Measurements from ENCODE around the gene STK17B. TPM values are rescaled to one million over a fixed set of nuclear protein-coding genes. Genes with fewer than 3 reads are reported as not detected.

Gene STK17B
- total and polyA plus RNA-seq, 10 of the 15 experiments (the other 5 are each of a cell fraction or from before 2014, with no cell fraction given), result 21.2 to 108 (median 53.7) TPM

DNA sequence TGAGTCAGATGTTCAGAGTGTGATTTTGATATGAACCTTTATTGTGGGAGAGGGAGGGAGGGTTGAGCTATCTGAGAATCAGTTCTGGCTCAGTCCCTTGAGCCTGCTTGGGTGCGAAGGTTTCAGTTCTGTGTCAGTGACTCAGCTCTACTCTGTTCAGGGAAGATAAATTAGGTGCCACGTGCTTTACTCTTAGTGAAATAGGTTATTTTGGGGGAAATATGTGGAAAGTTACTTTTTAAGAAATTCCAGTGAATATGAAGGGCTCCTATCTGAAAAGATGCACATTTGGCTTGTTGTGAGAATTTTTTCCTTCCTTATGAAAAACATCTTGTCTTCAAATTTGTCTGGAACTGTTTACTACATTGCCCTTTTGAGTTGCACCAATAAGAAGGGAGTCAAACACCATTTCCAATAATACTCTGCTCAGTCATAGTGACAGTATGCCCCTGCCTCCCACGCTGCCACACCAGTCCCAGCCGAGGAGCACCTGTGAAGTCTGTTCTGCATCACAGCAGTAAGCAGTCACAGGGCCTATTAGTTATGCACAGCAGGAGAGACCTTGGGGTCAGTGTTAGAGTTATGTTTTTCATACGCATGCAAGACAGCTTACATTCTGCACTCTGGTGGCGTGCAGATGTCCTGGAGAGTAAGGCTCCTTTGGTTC, 69.9 kb downstream of the STK17B start:
- peak; percentile 80 for DNase-seq (ENCODE audit: low read depth, low spot score)
- ChIA-PET RAD21 (ENCODE audit: unreplicated experiment) (interaction anchor here (0.6 to 7.7 kb wide), 33 partner anchors 8 to 450 kb away, joined by 3 to 126 read pairs (median 4); partner anchors contain the start of genes DNAH7 and STK17B), CTCF (interaction anchor here (0.8 to 3.7 kb wide), 17 partner anchors 11 to 435 kb away, joined by 3 to 52 read pairs (median 4); partner anchors contain the start of gene DNAH7), POLR2A (interaction anchor here (0.8 to 2.3 kb wide), 14 partner anchors 23 to 313 kb away, joined by 3 to 9 read pairs (median 4); no protein-coding TSS in a partner anchor), SMC1A (ENCODE audit: uncharacterized antibody, unreplicated experiment) (interaction anchor here (0.8 to 9.2 kb wide), 35 partner anchors 9 to 453 kb away, joined by 3 to 147 read pairs (median 5); partner anchors contain the start of gene STK17B)
- WGBS (ENCODE audit: insufficient coverage, insufficient replicate concordance, low lambda C conversion rate, missing lambda C conversion rate), result 2% methylated on average over 6 of the region's 6 CpGs
- no peaks in the 10 kb centered on the region for H4K20me1 ChIP-seq (ENCODE audit: control insufficient read depth, insufficient read depth)
- intact Hi-C loops (cut with micrococcal nuclease; ENCODE audit: unreplicated experiment) (no loop called here), in situ Hi-C loops (cut with MboI) (no loop called here)
- no peaks in the 10 kb centered on the region for H3K27me3 ChIP-seq (replicated peaks in 1 of 2; ENCODE audit: control insufficient read depth in 2 of 2, insufficient read depth in 2 of 2, low read length in 1 of 2)
- H3K9ac ChIP-seq (ENCODE audit: control insufficient read depth, insufficient read depth, low read length), result no peak overlapping the region
- peak; percentile 96 for ATAC-seq
- no peaks in the 10 kb centered on the region for H3K36me3 ChIP-seq (ENCODE audit: control insufficient read depth in 2 of 2, insufficient read depth in 2 of 2, low read length in 1 of 2)
- H2AFZ ChIP-seq (ENCODE audit: control insufficient read depth, low read depth, low read length), result peak overlapping the region; percentile 50
- H3K9me3 ChIP-seq (replicated peaks; ENCODE audit: control insufficient read depth, insufficient read depth, low read length), result no peaks in the 10 kb centered on the region; the same call in 2 of the 3 replicates
- no peaks in the 10 kb centered on the region for H3K79me2 ChIP-seq (ENCODE audit: control insufficient read depth, insufficient read depth, low read length)
- H3K27ac ChIP-seq (ENCODE audit: control insufficient read depth, insufficient read depth), result peak overlapping the region; percentile 34
- H3K4me2 ChIP-seq (ENCODE audit: control insufficient read depth, insufficient read depth), result peak overlapping the region; percentile 69
- BruUV-seq (replicated peaks), result no TSS peak
- no peak overlapping the region for H3K4me3 ChIP-seq
- FAIRE-seq, result peak; percentile 81
- H3K4me1 ChIP-seq (ENCODE audit: control insufficient read depth, insufficient read depth, low read length), result peaks cover 24% of the 10 kb centered on the region
- TF ChIP-seq RUNX3 (IDR thresholded peaks at IDR 0.05; ENCODE audit: low read length), result peak; percentile 47
- TF ChIP-seq CREB1 (IDR thresholded peaks at IDR 0.05; ENCODE audit: low read depth), result peak; percentile 62
- TF ChIP-seq POLR2A (IDR thresholded peaks at IDR 0.05; ENCODE audit: low read depth, low read length), result 0 out of 2 replicates have a peak, but pooled peaks have one; percentile 16
- TF ChIP-seq ETV6 (conservative IDR thresholded peaks at IDR 0.05 in 1 of 2, IDR thresholded peaks at IDR 0.05 in 1 of 2; ENCODE audit: borderline replicate concordance in 1 of 2, low read depth in 1 of 2), result no peak
- TF ChIP-seq TCF12 (IDR thresholded peaks at IDR 0.05; ENCODE audit: low read depth, low read length), result peak; percentile 96
- peak; percentile 69; the same call in 1 of the 2 replicates for TF ChIP-seq BACH1 (IDR thresholded peaks at IDR 0.05; ENCODE audit: borderline replicate concordance)
- TF ChIP-seq RCOR1 (conservative IDR thresholded peaks at IDR 0.05; ENCODE audit: low read depth, low read length), result 0 out of 2 replicates have a peak, but pooled peaks have one; percentile 27
- TF ChIP-seq NBN (IDR thresholded peaks at IDR 0.05), result peak; percentile 88
- peak; percentile 78 for TF ChIP-seq EED (IDR thresholded peaks at IDR 0.05; ENCODE audit: low read depth)
- TF ChIP-seq FOXM1 (IDR thresholded peaks at IDR 0.05; ENCODE audit: low read depth, low read length), result peak; percentile 67
- peak; percentile 76 to 81; a peak in 3 of 4 replicates for TF ChIP-seq IKZF2 (IDR thresholded peaks at IDR 0.05)
- TF ChIP-seq NFIC (IDR thresholded peaks at IDR 0.05; ENCODE audit: low read depth, low read length), result peak; percentile 84
- 0 out of 2 replicates have a peak, but pooled peaks have one; percentile 36 for TF ChIP-seq POLR2AphosphoS5 (IDR thresholded peaks at IDR 0.05; ENCODE audit: low read length)
- TF ChIP-seq, protein P1, sequence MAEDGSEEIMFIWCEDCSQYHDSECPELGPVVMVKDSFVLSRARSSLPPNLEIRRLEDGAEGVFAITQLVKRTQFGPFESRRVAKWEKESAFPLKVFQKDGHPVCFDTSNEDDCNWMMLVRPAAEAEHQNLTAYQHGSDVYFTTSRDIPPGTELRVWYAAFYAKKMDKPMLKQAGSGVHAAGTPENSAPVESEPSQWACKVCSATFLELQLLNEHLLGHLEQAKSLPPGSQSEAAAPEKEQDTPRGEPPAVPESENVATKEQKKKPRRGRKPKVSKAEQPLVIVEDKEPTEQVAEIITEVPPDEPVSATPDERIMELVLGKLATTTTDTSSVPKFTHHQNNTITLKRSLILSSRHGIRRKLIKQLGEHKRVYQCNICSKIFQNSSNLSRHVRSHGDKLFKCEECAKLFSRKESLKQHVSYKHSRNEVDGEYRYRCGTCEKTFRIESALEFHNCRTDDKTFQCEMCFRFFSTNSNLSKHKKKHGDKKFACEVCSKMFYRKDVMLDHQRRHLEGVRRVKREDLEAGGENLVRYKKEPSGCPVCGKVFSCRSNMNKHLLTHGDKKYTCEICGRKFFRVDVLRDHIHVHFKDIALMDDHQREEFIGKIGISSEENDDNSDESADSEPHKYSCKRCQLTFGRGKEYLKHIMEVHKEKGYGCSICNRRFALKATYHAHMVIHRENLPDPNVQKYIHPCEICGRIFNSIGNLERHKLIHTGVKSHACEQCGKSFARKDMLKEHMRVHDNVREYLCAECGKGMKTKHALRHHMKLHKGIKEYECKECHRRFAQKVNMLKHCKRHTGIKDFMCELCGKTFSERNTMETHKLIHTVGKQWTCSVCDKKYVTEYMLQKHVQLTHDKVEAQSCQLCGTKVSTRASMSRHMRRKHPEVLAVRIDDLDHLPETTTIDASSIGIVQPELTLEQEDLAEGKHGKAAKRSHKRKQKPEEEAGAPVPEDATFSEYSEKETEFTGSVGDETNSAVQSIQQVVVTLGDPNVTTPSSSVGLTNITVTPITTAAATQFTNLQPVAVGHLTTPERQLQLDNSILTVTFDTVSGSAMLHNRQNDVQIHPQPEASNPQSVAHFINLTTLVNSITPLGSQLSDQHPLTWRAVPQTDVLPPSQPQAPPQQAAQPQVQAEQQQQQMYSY (CRISPR knock-in tag; IDR thresholded peaks at IDR 0.05), result no peak
- peak; percentile 62; the same call in 1 of the 2 replicates for TF ChIP-seq BMI1 (IDR thresholded peaks at IDR 0.05; ENCODE audit: borderline replicate concordance)
- TF ChIP-seq BCL3 (IDR thresholded peaks at IDR 0.05; ENCODE audit: borderline replicate concordance, insufficient read depth, low read depth, low read length, poor library complexity, severe bottlenecking), result peak; percentile 53

All from GM12878 (cell line).